HG03439 (cell line): ENCODE measurements around the gene SNCA.

Experiments used
- ATAC-seq: cut with Tn5 transposase; IDR thresholded peaks from one replicate; pipeline ENCODE4 v1.9.1; 2021; ENCODE audit warnings: mild to moderate bottlenecking, moderate library complexity; ENCODE audit not compliant: unreplicated experiment

Gene SNCA

DNA sequence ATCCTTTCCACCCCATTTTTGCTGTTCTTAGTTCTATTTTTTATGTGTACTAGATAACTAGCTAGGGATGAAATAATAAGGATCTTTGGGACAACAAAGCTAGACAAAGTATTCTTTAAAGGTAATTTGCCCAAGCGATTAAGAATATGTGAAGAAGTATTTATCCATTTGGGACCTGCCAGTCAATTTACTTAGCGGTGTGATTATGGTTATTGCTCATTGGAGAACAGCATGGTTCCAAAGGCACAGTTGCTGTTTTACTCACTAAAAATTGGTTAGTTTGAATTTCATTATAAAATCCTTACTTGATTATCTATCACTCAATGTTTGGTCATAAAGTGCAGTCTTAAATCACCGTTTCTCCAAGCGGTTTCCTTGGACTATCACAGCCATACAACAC, 124.1 kb downstream of the SNCA start:
- ATAC-seq = no peak

DNA sequence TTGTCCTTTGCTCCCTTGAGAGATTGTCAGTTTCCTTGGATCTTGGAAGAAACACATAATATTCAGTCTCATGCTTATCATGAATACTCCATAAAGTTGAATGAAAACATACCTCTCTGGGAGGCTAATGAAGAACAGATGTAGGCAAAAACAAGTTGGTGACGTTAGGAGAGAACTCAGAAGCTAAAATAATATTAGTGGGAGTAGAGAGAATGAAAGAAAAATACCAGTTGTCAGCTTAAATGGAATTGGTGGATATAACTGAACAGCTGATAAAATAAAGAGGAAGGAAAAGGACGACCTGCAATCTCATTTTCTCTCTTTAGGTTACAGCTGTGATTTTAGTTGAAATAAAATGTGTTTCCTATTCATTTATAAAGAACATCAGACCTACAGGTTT, 124.8 kb downstream of the SNCA start:
- ATAC-seq = no peak

DNA sequence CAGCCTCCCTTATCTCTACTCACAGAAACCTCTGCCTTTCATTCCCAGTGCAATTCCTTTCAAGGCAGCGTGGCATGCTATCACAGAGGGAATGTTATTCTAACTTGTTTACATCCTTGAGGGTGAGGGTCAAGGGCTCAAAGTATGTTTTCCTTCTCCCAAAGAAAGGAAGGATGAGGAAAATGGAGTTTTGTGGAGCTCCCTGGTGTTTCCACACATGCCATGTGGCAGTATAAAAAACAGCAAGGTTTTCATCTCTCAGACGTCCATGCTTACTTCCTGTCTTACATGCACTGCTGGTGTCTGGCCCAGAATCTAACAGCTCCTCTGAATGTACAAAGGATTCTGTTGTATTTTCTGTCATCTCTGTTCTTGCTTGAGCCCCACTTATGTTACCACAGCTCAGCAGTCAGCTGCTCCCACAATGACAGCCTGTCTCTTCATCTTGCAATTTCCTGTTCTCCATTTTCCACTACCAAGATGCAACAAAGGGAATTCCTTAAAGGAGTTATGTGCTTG, 128.0 kb downstream of the SNCA start:
- no peak for ATAC-seq

DNA sequence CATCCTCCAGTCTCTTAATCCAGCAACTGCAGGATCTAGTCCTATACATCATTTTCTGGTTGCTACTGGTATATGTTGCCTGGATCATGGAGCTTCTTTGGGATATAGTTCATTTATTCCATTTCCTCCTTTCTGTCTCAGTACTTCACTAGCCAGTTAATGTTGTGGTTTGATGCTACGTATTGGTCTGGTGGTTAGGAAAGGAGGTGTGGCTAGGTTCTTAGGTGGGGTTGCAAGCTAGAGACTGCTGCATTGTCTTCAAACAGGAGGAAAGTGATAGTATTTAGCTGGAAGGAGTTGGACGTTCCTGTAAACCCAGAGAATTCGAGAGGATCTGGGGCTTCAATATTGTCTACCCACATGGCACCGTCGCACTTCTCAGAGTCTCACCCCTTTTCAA, 129.5 kb downstream of the SNCA start:
- no peak for ATAC-seq

DNA sequence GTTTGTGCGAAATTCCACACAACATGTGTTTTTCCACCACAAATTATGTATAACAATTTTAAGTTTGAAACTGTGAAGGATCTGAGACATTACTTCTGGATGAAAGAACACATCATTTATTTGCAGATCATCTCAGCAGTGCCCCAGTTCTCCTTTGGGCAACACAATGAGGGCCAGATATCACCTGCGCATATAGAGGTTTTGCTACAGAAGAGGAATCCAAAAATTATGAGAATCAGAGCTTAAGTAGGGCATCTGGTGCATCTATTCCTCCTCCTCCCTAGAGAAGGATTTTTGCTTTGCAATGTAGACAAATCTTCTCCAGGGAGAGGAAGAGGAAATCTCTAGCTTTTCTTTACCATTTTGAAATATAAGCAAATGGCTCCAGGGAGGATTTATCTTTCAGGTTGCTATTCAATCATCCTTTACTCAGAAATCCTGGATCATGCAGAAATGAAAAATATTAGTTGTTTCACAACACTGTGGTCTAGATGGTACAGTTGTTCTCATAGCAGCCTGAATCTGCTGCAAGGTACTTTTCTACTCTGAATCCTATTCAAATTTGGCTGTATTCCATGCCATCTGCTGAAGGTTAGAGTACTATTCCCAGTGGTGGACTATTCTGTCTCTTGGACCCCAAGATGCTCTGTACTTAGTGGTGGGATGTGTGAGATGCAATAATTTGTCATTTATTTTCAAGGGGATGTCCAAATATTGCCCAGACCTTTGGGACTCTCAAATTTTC, 132.1 kb downstream of the SNCA start:
- ATAC-seq = no peak

DNA sequence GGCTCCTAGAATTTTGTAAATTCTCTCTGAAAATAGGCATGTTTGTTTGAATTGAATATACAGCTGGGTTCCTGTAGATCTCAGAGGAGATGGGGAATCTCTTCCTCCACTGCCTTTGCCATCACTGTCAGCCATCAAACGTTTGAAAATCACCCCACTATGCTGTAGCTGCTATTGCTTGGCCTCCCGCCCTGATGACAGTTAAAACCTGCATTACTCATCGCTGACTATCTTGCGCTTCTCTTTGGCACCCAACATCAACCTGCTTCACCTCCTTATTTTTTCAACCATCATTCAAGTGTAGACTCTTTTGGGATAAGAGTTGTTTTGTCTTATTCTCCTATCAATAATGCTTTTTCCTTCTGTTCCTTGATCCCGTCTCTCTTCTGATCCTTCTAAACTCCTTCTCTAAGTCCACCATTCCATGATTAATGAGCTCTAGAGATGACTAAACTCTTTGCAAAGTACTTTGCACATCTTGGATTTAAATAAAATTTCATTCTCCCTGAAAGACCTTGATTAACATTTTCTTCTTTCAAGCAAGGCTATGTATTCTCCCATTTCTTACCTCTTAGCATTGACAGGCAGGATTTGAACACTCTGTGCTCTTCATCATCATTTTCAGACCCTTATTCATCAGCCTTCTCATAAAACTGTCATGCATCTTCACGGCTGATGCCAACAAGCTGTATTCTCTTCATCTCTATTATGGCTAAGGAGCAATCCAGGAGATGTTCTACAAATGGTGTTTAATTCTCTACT, 133.0 kb downstream of the SNCA start:
- no peak for ATAC-seq

DNA sequence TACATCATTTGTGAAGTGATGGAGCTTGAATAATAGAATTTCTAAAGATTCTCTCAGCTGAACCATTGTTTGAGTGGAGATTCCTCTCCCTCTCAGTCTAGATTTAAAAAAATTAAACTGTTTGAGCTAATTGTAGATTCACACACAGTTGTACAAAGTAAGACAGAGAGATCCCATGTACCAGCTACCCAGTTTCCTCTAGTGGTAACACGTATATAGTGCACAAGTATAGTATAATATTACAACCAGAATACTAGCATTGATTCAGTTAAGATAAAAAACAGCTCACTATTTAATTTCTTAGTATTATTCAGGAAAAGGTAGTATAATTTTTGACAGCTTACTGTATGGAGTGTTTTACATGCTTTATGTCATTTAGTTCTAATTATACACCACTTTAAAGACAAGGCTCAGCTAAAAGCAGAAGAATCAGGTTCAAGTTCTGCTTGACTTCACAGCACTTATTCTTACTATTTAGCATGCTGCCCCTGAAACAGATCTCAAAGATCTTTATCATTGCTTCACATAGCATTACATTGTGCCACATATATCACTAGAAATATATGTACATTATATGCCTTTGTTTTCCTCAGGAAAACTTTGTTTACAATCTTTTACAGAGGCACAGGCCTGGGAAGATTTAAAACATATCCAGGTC, 136.1 kb downstream of the SNCA start:
- no peak for ATAC-seq

DNA sequence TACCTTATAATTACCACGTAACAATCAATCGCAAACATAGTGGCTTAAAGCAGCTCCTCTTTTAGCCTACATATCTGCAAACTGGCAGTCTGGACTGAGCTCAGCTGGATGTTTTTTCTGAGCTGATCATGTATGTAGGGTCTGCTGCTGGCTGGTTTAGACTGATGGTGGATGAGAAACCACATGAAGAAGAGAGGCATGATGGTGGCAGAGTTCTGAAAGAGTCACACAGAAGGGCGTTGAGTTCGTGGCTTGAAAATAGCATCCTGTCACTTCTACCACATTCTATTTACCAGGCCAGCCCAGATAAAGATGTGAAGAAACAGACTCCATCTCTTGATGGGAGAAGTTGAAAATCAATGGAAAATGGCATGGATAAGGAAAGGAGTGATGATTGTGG, 151.3 kb downstream of the SNCA start:
- ATAC-seq = no peak

DNA sequence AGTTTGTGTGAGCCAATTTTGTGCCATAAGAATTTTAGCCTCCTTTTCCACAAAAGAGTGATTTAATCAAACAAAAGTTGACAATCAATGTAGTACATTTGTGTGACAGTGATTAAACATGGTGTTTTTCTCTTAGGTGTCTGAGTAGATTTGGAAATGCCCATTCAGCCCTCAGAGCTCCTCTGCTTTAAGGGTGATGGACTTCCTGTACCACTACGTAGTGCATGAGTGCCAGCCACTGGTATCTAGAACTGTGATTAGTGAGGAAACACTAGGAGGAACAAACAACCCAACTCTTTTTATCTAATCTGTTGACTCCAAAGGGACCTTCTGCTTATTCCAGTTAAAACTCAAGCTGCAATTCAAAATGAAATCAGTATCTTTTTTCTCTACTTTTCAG, 151.7 kb downstream of the SNCA start:
- ATAC-seq = no peak

DNA sequence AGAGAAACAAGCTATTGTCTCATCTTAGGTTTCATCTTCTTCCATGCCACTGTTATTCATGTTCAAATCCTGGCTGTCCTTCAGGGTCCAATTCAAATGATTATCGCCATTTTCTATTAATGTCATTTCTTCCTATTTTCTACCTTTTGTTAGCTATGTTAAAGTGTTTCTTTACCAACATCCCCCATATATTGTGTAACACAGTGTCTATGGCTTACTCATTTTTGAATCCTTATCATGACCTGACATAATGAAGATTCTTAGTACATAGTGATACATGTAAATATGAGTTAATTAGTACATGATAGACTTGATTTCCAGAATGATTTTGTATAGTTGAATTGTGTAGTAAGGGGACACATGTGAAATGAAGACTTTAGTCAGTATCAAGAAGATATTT, 152.4 kb downstream of the SNCA start:
- ATAC-seq = no peak

DNA sequence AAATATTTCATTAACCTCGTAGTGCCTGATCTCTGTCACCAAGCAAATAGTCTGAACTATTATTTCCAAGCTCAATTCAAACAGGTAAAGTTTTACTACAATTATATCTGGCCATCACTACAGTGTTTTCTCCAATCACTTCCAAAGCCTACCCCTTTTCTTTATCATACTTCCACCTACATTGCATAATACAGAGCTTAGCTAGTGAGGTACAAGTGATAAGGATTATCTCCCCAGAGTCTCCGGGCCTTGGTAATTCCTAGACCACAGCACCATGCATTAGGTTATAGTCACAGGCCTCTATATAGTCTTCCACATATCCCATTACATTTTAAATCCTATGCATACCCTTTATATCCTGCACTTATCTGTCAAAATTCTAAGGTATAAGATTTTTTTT, 154.2 kb downstream of the SNCA start:
- ATAC-seq = no peak

DNA sequence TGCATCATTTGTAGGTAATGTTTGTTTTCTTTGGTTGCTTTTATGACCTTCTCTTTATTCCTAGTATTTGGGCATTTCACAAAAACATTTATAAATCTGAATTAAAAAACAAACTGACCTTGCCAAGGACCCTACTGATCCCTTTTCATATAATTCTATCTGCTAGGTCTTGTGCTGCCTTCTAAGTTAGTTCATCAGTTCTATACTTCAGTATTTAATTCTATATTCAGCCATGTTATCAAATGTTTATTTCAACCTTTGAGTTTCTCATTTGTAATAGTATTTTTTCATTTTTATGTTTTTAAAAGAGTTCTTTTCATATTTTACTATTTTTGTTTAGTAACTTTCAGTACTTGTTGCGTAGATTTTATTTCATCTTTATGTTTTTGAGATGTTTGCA, 155.3 kb downstream of the SNCA start:
- no peak for ATAC-seq

DNA sequence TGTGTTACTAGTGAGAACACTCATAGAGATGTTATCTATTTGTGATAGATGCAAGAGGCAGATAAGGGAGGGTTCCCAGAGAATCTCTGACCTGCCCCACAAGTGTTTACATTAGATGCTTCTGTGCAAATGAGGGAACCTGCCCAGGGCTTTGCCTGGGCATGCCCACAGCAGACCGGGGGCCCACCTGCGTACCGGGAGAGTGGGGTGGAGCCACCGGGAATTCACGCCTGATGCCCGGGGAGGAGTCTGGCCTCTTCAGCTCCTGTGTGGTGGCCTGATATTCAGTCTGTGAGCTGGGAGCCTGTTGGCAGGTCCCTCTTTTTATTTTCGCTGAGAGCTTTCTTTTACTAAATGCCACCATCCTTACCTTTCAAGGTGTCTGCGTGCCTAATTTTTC, 155.7 kb downstream of the SNCA start:
- ATAC-seq = no peak

DNA sequence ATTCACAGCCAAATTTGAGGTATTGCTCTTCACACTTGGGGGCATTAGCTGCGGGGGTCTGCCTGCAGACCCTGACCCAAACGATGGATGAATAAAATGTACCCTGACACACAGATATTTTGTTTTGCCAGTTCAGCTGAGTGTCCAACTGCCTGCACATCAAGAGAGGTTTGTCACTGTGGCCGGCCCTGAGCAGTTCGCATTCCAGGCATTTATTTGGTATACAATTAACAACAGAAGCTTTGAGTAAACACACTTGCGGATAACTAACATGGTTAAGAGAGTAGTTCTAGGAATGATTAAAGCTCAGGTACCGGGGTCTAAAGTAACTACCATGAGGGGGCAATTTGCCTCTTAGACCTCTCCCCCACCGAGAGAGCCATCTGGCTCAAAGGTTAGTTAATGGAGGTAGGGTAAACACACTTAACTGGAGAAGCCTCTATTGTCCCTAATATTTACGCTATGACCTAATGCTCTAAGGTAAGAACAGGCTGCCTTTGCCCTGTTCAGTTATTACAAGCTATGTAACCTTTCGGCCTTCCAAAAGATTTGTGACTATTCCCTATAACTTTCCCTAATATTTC, 162.0 kb downstream of the SNCA start:
- ATAC-seq = no peak
